ENCODE measurements around the gene LYPD5. TPM values are rescaled to one million over a fixed set of nuclear protein-coding genes. Genes with fewer than 3 reads are reported as not detected.

LYPD5 gene
- total and polyA plus RNA-seq, 2 of the 8 experiments (the other 6 are each of a cell fraction or from before 2014, with no cell fraction given), result 0.74 to 4.3 TPM

DNA sequence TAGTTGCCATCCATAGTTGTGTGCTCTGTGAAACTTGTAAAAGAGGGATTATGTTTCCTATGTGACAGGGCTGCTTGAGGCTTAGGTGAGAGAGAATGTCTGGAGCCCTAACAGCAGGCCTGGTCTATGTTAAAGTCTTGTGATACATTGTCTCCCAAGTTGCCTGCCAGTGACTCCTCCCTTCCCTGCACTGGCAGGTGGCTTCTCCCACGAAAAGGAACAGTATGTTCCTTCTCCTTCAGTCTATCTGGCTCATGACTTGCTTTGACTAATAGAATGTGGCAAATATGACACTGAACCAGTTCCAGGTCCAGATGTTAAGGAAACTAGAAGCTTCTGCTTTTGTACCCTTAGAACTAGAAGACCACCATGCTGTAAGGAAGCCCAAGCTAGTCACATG is 15.6 kb downstream of the LYPD5 start:
- Histone ChIP-seq H2BK12ac (ENCODE audit: low read depth, low read length) (no peak overlapping the region), H3K79me2 (ENCODE audit: control insufficient read depth in 1 of 2, insufficient read depth in 2 of 2, low read length in 2 of 2) (no peaks in the 10 kb centered on the region), H3K14ac (ENCODE audit: insufficient read length) (no peak overlapping the region), H3K4ac (replicated peaks; ENCODE audit: insufficient read length, low read depth, low read length) (no peak overlapping the region), H2BK20ac (ENCODE audit: low read length) (no peak overlapping the region), H3K27me3 (replicated peaks in 1 of 4; ENCODE audit: control insufficient read depth in 3 of 4, extremely low read depth in 1 of 4, insufficient read depth in 3 of 4, low read length in 3 of 4) (no peaks in the 10 kb centered on the region; a peak in 1 of 7 replicates), H3K79me1 (ENCODE audit: low read depth, low read length) (no peaks in the 10 kb centered on the region), H3K4me3 (ENCODE audit: extremely low read depth in 1 of 4, insufficient read depth in 2 of 4, low read depth in 3 of 4, low read length in 4 of 4) (no peak overlapping the region), H3K27ac (ENCODE audit: low read depth, low read length) (no peak overlapping the region), H3K23me2 (ENCODE audit: low read depth, low read length) (0 out of 2 replicates have a peak, but pooled peaks cover 2% of the 10 kb centered on the region), H4K8ac (ENCODE audit: extremely low read depth, insufficient read depth, low read length) (no peak overlapping the region), H4K20me1 (replicated peaks in 1 of 2; ENCODE audit: control insufficient read depth in 1 of 2, insufficient read depth in 2 of 2, low read length in 2 of 2) (peaks cover 0 to 3% of the 10 kb centered on the region in 2 experiments), H3K4me2 (ENCODE audit: insufficient read depth in 1 of 2, low read depth in 2 of 2, low read length in 2 of 2) (no peak overlapping the region), H3K9me3 (ENCODE audit: insufficient read depth in 2 of 2, low read depth in 1 of 2, low read length in 1 of 2) (no peaks in the 10 kb centered on the region), H3K9ac (replicated peaks in 1 of 4; ENCODE audit: extremely low read depth in 1 of 4, low read depth in 3 of 4, low read length in 3 of 4) (no peak overlapping the region), H2BK5ac (ENCODE audit: low read depth, low read length) (no peak overlapping the region), H3K23ac (ENCODE audit: insufficient read length) (no peak overlapping the region), H4K91ac (replicated peaks; ENCODE audit: insufficient read length, low read length) (no peak overlapping the region), H2BK120ac (replicated peaks; ENCODE audit: low read depth, low read length) (no peak overlapping the region), H3K56ac (replicated peaks; ENCODE audit: insufficient read length, low read depth, low read length) (no peak overlapping the region), H2AFZ (ENCODE audit: low read length) (no peak overlapping the region), H3K4me1 (replicated peaks in 1 of 4; ENCODE audit: control insufficient read depth in 3 of 4, insufficient read depth in 4 of 4, low read length in 3 of 4) (no peaks in the 10 kb centered on the region; a peak in 1 of 7 replicates), H2BK15ac (ENCODE audit: low read length) (no peak overlapping the region), H3K36me3 (ENCODE audit: control insufficient read depth in 2 of 4, insufficient read depth in 4 of 4, low read length in 3 of 4) (no peaks in the 10 kb centered on the region), H4K5ac (ENCODE audit: insufficient read length, low read depth, low read length) (no peak overlapping the region), H3K18ac (ENCODE audit: extremely low read depth, low read length) (no peak overlapping the region), H2AK5ac (ENCODE audit: low read depth, low read length) (no peak overlapping the region)
- FAIRE-seq (no peak), DNase-seq (ENCODE audit: low read depth in 1 of 2, low spot score in 2 of 2) (no peak)
- WGBS, 2 experiments (ENCODE audit: extremely low coverage in 1 of 2, insufficient coverage in 1 of 2, insufficient read length in 1 of 2, insufficient replicate concordance in 2 of 2, low coverage in 1 of 2, low lambda C conversion rate in 2 of 2, missing lambda C conversion rate in 1 of 2), result 56% methylated on average over 1 of the region's 1 CpG; no CpG with 5 or more reads in 1 of the 2 experiments
- TF ChIP-seq HDAC2 (IDR thresholded peaks at IDR 0.05; ENCODE audit: borderline replicate concordance in 1 of 2, low read depth in 2 of 2, low read length in 2 of 2) (no peak), POLR2AphosphoS5 (IDR thresholded peaks at IDR 0.05; ENCODE audit: low read depth, low read length) (no peak)
- TF ChIP-seq, protein P1, sequence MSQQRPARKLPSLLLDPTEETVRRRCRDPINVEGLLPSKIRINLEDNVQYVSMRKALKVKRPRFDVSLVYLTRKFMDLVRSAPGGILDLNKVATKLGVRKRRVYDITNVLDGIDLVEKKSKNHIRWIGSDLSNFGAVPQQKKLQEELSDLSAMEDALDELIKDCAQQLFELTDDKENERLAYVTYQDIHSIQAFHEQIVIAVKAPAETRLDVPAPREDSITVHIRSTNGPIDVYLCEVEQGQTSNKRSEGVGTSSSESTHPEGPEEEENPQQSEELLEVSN (IDR thresholded peaks at IDR 0.05), result no peak
- POLR2A ChIA-PET (ENCODE audit: partially characterized antibody), result no interaction called here
- CTCF ChIA-PET (ENCODE audit: partially characterized antibody), result interaction anchor here (1.2 to 37.0 kb wide), 4 partner anchors 11 to 70 kb away, joined by 3 to 703 read pairs (median 4); partner anchors contain the start of gene SMG9
